ENCODE data around the gene CA7. TPM values are rescaled to one million over a fixed set of nuclear protein-coding genes. Genes with fewer than 3 reads are reported as not detected.

The CA7 gene
- total RNA-seq, 1 donor from 2014 or later, result not detected

- DNase-seq (ENCODE audit: extremely low read depth, low read depth, low spot score), result no peak
These were observed 28.3 kb downstream of the CA7 start for GRCh38 chr16:66872559-66872942.

DNA sequence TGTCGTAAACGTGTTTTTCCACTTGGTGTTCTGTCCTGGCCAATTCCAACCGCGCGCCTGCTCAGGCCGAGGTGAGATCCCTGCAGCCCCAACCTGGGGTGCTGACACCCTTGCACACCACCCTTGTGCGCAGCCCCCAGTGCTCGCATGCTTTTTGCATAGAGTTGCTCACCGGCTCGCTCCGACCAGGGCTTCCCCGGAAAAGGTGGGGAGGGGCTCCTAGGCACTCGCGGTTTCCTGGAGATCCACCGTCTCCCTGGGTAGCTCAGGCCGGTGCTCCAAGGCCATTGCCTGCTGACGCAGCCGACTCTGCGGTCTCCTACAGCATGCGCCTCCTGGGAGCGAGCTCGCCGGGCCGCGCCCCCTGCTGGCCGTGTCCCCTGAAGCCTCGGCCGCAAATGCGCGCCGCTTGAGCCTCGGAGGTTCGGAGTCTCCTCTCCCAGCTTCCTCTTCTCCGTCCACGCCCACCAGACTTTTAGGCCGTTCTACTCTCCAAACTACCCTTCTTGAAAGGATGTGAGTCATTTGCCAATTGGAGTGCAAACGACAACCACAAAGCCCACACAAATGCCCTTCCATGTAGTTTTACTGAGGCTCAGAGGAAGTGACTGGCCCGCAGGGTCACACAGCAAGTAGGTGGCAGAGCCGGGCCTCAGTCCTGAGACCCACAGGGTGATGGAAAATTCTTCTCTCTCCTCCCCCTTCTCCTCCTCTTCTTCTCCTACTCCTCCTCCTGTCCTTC is 28.9 kb downstream of the CA7 start:
- DNase-seq (ENCODE audit: extremely low read depth, low read depth, low spot score), result peak; percentile 89

- DNase-seq (ENCODE audit: extremely low read depth, low read depth, low spot score), result no peak
These were observed 29.5 kb downstream of the CA7 start for GRCh38 chr16:66873685-66874055.

DNA sequence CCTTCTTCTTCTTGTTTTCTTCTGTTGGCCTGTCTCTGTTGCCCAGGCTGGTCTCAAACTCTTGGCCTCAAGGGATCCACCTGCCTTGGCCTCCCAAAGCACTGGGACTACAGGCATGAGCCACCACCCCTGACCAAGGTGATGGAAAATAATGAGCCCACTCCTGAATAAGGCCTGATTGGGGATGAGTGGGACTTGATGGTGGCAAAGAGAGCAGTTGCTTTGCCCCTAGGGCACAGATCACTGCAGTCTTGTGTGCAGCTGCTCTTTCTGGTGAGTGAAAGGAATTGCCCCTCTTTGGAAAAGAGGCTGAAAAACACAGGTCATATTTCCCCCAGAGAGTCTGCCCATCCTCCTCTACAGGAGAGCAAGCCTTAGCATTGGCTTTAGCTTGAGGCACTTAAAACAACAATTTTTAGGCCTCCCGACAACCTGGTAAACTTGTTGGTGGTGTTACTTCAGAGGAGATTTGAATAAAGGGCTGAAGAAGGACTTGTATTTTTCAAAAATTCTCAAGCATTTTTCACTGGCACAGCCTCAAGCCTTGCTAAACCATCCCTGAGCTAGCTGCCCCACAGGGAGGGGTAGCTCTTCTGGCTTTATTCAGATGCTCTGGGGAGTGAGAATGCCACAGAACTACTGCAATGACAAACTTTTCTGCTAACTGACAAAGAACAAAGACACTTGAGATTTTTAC is 30.0 kb downstream of the CA7 start:
- no peak for DNase-seq (ENCODE audit: extremely low read depth, low read depth, low spot score)

DNA sequence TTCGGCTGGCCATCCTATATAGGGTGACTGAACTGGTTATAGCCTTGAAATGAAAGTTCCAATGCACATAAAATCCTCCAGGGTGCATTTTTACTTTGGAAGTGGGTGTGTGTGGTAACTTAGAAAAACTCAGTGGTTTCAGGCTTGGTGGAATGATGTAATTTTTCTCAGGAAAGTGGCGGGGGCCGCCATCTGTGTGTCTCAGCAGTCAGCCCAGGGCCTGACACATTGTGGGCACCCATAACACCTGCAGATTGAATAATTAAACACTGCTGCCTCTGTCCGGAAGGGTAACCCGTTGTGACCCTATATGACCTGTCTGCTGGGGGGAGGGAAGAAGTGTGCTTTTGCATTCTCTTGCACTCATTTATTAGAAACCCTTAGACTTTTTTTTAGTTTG is 33.9 kb downstream of the CA7 start:
- no peak for DNase-seq (ENCODE audit: extremely low read depth, low read depth, low spot score)

DNA sequence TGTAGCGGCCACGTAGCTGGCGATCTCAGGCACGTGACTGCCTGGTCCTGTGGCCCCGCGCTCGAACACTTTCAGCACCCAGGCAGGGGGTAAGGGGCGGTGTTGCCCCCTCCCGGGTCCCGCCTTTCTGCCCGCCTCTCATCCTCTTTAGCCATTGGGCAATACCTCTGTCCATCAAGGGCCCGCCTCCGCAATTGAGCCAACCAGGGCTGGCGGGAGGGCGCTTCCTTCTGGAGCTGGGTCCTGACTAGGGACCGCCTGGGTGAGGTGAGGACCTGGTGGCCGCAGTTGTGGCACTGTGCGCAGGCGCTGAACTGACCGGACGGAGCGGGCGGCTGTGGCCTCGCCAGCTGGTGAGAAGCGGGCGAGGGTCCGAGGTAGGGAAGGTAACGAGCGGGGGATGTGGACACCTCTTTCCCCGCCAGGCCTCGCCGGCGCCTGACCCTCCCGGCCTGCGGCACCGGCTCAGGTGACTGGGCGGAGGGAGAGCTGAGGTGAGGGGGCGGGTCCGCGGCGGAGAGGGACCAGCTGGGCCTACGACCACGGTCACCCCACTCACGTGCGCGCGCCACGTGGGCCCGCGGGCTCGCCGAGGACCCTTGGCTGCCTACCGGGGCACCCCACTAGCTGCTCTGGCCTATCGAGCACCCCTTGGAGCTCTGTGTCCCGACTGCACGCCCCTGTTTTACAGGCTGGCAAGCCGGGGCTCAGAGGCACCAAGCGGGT is 36.2 kb downstream of the CA7 start, which contains the start of gene PDP2:
PDP2 (plus strand) TSS at position 228 of the 726 bp plus-strand sequence. CDS start 3,770 bp downstream, outside the sequence.
- no peak for DNase-seq (ENCODE audit: extremely low read depth, low read depth, low spot score)

DNA sequence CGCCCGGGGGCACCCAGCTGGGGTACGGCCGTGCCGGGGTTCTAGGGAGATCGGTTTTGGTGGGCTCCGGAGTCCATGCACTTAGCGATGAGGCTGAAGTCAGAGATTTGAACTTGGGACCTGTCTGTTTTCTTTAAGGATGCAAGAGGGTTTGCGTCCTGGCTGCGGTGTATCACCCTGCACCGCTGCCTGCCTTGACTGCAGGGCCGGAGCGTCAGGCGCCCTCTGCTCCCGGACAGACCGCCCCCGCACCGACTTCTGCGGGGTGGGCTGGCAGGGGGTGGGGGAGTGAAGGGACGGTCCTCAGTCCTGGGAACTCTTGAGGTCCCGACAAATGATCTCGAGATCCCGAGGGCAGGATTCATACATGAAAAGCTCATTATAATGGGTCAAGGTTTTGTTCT is 36.8 kb downstream of the CA7 start:
- no peak for DNase-seq (ENCODE audit: extremely low read depth, low read depth, low spot score)

DNA sequence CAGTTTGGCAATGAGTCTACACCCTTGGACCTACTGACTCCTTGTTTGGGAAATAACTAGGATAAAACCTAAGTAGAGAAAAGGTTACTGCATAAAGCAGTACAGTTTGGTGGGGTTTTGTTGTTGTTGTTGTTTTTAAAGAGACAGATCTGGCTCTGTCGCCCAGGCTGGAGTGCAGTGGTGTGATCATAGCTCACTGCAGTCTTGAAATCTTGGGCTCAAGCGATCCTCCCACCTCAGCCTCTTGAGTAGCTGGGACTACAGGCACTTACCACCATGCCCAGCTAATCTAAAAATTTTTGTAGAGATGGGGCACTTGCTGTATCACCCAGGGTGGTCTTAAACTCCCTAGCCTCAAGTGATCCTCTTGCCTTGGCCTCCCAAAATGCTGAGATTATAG is 37.3 kb downstream of the CA7 start:
- no peak for DNase-seq (ENCODE audit: extremely low read depth, low read depth, low spot score)

DNA sequence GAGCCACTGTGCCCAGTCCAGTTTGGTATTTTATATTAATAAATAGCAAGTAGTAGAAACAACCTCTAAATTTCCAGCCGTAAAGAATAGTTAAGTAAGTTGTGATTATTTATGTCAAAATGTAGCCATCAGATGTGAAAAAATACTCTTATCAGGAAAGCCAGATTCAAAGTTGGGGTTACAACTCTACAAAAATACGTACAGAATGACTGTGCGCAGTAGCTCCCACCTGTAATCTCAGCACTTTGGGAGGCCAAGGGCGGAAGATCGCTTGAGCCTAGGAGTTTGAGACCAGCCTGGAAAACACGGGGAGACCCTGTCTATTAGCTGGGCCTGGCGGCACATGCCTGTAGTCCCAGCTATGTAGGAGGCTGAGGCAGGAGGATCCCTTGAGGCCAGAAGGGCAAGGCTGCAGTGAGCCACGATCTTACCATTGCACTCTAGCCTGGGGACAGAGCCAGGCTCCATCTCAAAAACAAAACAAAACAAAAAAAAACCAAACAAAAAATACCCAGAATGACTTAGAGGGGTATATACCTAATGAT is 37.8 kb downstream of the CA7 start:
- no peak for DNase-seq (ENCODE audit: extremely low read depth, low read depth, low spot score)

GRCh38 chr16:66882702-66883101 is 38.5 kb downstream of the CA7 start:
- DNase-seq (ENCODE audit: extremely low read depth, low read depth, low spot score), result no peak

DNA sequence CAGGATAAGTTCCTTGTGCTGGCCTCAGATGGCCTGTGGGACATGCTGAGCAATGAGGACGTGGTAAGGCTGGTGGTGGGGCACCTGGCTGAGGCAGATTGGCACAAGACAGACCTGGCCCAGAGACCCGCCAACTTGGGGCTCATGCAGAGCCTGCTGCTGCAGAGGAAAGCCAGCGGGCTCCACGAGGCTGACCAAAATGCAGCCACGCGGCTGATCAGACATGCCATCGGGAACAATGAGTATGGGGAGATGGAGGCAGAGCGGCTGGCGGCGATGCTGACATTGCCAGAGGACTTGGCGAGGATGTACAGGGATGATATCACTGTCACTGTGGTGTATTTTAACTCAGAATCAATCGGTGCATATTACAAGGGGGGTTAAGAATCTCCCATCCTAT is 41.3 kb downstream of the CA7 start:
- DNase-seq (ENCODE audit: extremely low read depth, low read depth, low spot score), result no peak

DNA sequence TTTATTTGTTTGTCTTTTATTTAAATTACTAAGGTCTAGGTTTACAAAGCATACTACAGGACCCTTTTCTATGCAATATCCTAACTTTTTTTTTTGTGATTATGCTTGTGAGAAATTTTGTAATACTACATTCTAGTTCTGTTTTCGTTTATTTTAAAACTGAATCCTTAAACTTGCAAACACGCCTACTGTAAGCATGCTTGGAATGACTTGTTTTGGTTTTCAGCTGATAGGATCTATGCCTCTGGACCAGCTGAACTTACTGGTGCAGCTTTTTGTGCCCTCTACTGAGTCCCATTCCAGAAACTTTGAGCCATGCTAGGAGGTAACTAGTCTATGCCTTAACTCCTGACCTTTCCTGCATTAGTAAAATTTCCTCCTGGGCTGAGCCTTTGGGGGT is 42.1 kb downstream of the CA7 start:
- DNase-seq (ENCODE audit: extremely low read depth, low read depth, low spot score), result no peak

- no peak for DNase-seq (ENCODE audit: extremely low read depth, low read depth, low spot score)
These were observed 42.7 kb downstream of the CA7 start for GRCh38 chr16:66886914-66887313.

- DNase-seq (ENCODE audit: extremely low read depth, low read depth, low spot score), result no peak
These were observed 44.7 kb downstream of the CA7 start for GRCh38 chr16:66888647-66889615.

GRCh38 chr16:66889622-66890021 is 45.4 kb downstream of the CA7 start:
- no peak for DNase-seq (ENCODE audit: extremely low read depth, low read depth, low spot score)

GRCh38 chr16:66890799-66891198 is 46.6 kb downstream of the CA7 start:
- DNase-seq (ENCODE audit: extremely low read depth, low read depth, low spot score), result no peak

DNA sequence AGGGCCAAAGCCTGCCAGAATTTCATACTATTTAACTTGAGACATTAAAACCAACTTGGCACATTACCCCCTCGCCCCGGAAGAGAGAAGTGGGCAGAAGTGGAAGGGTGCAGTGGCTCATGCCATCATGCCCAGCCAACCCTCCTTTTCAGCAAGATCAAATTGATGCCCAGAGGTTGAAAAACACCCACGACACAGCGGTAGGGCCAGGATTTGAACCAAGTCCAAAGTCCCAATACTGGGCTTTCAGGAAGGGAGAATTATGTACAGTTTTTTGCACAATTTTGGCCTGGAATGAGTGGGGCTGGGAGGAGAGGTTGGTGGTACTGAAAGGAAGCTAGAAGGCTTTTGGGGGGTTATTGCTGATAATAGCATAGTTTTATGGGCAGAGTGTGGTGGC is 47.1 kb downstream of the CA7 start:
- DNase-seq (ENCODE audit: extremely low read depth, low read depth, low spot score), result no peak

DNA sequence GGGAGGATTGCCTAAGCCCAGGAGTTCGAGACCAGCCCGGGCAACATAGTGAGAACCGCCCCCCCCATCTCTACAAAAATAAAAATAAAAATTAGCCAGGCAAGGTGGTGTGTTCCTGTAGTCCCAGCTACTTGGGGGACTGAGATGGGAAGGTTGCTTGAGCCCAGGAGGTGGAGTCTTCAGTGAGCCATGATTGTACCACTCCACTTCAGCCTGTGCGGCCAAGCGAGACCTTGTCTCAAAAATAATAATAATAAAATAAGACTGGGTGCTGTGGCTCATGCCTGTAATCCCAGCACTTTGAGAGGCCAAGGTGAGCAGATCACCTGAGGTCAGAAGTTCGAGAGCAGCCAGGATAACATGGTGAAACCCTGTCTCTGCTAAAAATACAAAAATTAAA is 47.6 kb downstream of the CA7 start:
- DNase-seq (ENCODE audit: extremely low read depth, low read depth, low spot score), result no peak

DNA sequence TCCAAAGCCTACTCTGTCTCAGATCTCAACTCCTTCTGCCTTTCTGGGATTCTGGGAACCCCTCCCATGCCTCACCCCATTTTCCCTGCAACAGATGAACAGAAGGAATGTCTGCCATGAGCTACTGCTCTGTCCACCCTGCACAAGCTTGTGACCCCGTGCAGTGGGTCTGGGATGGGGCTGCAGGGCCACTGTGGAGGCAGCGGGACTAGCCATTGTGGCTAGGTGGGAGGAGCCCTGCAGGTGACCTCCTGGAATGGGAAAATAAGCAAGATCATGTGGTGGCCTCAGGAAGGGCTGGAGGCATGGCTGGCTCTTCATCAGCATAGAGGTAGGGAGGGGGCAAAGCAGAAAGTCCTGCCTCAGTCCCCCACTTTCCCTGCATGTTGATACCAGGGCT is 49.8 kb downstream of the CA7 start:
- DNase-seq (ENCODE audit: extremely low read depth, low read depth, low spot score), result no peak

GRCh38 chr16:66894948-66895688 is 50.9 kb downstream of the CA7 start:
- DNase-seq (ENCODE audit: extremely low read depth, low read depth, low spot score), result no peak

Data from glomerular endothelial cell (primary cell).